ENCODE data around the gene SPRR5.

DNA sequence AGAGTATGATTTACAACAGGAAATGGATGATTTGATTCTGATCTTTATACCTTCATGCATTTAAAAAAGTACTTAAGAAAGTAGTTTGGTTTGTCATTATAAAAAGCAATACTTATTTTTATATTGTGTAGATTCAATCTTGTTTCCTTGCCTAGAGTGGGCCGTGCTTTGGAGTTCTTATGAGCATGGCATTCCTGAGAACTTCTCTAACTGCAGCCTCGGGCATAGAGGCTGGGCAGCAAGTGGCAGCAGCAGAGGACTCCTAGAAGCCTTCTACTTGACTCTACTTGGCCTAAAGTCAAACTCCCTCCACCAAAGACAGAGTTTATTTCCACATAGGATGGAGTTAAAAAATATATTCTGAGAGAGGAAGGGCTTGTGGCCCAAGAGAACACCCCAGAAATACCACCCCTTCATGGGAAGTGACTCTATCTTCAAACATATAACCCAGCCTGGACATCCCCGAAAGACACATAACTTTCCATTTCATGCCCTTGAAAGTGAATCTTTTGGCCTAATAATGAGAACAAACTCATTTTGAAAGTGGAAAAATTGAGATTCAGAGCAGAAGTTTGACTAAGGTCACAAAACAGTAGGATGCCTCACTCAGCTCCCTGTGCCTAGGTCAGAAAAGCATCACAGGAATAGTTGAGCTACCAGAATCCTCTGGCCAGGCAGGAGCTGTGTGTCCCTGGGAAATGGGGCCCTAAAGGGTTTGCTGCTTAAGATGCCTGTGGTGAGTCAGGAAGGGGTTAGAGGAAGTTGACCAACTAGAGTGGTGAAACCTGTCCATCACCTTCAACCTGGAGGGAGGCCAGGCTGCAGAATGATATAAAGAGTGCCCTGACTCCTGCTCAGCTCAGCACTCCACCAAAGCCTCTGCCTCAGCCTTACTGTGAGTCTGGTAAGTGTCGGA is 39.1 kb upstream of the SPRR5 start, which contains the start of gene IVL:
- no peak for TF ChIP-seq EZH2 (IDR thresholded peaks at IDR 0.05; ENCODE audit: low read depth, unreplicated experiment)
- TF ChIP-seq, protein P1, sequence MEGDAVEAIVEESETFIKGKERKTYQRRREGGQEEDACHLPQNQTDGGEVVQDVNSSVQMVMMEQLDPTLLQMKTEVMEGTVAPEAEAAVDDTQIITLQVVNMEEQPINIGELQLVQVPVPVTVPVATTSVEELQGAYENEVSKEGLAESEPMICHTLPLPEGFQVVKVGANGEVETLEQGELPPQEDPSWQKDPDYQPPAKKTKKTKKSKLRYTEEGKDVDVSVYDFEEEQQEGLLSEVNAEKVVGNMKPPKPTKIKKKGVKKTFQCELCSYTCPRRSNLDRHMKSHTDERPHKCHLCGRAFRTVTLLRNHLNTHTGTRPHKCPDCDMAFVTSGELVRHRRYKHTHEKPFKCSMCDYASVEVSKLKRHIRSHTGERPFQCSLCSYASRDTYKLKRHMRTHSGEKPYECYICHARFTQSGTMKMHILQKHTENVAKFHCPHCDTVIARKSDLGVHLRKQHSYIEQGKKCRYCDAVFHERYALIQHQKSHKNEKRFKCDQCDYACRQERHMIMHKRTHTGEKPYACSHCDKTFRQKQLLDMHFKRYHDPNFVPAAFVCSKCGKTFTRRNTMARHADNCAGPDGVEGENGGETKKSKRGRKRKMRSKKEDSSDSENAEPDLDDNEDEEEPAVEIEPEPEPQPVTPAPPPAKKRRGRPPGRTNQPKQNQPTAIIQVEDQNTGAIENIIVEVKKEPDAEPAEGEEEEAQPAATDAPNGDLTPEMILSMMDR (conservative IDR thresholded peaks at IDR 0.05; ENCODE audit: low read depth in 2 of 2): no peak
- no peak for TF ChIP-seq POLR2AphosphoS5 (IDR thresholded peaks at IDR 0.05; ENCODE audit: low read depth)
- no peak for TF ChIP-seq ZNF114 (CRISPR knock-in tag; IDR thresholded peaks at IDR 0.05)
- TF ChIP-seq, protein P2, sequence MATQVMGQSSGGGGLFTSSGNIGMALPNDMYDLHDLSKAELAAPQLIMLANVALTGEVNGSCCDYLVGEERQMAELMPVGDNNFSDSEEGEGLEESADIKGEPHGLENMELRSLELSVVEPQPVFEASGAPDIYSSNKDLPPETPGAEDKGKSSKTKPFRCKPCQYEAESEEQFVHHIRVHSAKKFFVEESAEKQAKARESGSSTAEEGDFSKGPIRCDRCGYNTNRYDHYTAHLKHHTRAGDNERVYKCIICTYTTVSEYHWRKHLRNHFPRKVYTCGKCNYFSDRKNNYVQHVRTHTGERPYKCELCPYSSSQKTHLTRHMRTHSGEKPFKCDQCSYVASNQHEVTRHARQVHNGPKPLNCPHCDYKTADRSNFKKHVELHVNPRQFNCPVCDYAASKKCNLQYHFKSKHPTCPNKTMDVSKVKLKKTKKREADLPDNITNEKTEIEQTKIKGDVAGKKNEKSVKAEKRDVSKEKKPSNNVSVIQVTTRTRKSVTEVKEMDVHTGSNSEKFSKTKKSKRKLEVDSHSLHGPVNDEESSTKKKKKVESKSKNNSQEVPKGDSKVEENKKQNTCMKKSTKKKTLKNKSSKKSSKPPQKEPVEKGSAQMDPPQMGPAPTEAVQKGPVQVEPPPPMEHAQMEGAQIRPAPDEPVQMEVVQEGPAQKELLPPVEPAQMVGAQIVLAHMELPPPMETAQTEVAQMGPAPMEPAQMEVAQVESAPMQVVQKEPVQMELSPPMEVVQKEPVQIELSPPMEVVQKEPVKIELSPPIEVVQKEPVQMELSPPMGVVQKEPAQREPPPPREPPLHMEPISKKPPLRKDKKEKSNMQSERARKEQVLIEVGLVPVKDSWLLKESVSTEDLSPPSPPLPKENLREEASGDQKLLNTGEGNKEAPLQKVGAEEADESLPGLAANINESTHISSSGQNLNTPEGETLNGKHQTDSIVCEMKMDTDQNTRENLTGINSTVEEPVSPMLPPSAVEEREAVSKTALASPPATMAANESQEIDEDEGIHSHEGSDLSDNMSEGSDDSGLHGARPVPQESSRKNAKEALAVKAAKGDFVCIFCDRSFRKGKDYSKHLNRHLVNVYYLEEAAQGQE (IDR thresholded peaks at IDR 0.05; ENCODE audit: unreplicated experiment): no peak
- no peak for TF ChIP-seq NANOG (IDR thresholded peaks at IDR 0.05; ENCODE audit: borderline replicate concordance)
- TF ChIP-seq CREB1 (CRISPR knock-in tag; IDR thresholded peaks at IDR 0.05; ENCODE audit: low read depth): no peak
- TF ChIP-seq, protein P3, sequence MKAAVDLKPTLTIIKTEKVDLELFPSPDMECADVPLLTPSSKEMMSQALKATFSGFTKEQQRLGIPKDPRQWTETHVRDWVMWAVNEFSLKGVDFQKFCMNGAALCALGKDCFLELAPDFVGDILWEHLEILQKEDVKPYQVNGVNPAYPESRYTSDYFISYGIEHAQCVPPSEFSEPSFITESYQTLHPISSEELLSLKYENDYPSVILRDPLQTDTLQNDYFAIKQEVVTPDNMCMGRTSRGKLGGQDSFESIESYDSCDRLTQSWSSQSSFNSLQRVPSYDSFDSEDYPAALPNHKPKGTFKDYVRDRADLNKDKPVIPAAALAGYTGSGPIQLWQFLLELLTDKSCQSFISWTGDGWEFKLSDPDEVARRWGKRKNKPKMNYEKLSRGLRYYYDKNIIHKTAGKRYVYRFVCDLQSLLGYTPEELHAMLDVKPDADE (IDR thresholded peaks at IDR 0.05): no peak
- TF ChIP-seq STAT1 (IDR thresholded peaks at IDR 0.05; ENCODE audit: unreplicated experiment): no peak
- no peak for TF ChIP-seq EZH2phosphoT487 (IDR thresholded peaks at IDR 0.05; ENCODE audit: unreplicated experiment)
- TF ChIP-seq JUNB (IDR thresholded peaks at IDR 0.05; ENCODE audit: unreplicated experiment): no peak

Data from GM23338 (cell line).